NCI-H128 (cell line): ENCODE data around the gene ABI1.

Experiments
- DNase-seq: peaks from one replicate; lab custom pipeline; 2025; ENCODE audit not compliant: unreplicated experiment; lab: John Stamatoyannopoulos, UW

Gene ABI1

DNA sequence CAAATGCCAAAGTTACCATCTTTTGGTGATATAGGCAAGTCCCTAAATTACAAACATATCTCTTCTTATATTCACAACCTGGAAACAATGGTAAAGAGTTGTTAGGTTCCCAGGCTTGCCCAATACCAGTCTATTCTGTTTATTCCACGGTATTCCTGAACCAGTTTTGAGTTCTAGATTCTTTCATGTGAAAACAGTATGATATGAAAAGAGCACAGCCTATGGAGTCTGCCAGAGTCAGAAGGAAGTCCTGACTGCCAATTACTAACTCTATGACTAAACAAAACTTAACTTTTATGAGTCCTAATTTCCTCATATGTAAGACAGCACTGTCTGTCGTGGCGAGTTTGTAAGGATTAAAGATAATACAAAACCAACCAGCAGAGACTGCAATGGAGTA, 5.6 kb downstream of the ABI1 start:
- no peak for DNase-seq

DNA sequence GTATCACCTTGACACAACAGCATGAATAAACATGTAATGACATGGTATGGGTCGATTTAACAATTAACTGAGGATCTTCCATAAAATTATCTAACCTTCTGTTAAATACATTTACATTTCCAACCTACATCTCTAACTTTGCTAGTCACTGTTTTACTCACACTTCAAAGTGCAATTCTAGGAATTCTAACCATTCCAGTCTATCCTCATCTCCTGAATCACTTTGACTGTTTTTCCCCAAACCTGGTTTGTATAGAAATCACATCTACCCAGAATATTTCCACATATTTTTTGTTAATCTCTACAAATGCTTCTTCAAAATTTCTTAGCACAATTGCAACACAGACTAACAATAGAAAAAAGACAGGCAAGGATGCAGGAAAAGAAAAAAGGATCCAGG, 6.2 kb downstream of the ABI1 start:
- no peak for DNase-seq

DNA sequence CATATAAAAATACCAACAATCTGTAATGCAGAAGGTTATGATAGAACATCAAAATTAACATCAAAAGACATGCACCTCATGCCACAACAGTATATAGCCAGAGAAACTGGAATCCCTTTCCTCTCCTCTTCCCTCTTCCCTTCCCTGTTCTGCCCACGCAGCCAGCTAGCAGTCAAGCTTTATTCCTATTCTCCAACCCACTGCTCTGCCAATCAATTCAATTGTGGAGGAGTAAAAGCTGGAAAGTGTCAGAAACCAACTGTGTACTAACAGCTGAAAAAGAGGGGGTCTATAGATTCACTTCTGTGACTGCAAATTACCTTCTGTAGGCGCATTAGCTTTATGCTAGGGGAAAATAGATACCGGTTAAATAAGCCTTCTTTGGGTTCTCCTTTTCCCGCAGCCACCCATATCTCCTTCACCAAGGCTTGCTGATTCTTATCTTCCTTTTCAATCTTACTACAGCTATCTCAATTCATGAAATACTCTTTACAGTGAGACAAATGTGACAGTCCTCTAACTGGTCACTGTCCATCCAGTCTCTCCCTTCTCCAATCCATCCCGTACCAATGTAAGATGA, 16.3 kb downstream of the ABI1 start:
- DNase-seq = no peak

DNA sequence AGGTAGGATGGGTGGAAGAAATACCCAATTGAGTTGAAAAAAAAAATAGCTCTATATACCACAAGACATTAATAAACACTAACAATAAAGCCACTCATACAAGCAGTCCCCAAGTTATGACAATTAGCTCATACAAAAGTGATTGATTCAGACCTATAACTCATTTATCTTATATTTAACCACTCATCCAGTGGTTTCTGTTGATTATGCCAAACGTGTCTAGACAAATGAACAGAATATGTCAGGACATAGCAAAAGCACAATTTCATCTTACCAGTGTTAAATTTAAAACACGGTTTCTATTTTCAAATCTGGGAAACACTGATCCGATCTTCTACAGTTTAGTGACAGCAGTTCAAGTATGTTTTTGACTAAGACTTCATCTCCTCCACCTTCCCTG, 17.0 kb downstream of the ABI1 start:
- DNase-seq = no peak

DNA sequence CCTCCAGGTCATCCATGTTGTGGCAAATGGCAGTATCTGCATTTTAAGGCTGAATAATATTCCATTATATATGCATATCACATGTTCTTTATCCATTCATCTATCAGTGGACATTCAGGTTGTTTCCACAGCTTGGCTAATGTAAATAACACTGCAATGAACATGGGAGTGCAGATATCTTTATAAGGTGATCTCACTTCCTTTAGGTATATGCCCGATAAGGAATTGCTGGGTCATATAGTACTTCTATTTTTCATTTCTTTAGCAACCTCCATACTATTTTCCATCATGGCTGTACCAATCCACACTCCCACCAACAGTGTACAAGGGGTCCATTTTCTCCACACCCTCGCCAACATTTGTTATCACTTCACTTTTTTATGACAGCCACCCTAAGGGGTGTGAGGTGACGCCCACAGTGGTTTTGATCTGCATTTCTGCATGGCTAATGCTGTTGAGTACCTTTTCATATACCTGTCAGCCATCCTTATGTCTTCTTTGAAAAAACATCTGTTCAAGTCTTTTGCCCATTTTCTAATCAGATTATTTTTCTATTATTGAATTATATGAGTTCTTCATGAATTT, 18.9 kb downstream of the ABI1 start:
- DNase-seq = no peak

DNA sequence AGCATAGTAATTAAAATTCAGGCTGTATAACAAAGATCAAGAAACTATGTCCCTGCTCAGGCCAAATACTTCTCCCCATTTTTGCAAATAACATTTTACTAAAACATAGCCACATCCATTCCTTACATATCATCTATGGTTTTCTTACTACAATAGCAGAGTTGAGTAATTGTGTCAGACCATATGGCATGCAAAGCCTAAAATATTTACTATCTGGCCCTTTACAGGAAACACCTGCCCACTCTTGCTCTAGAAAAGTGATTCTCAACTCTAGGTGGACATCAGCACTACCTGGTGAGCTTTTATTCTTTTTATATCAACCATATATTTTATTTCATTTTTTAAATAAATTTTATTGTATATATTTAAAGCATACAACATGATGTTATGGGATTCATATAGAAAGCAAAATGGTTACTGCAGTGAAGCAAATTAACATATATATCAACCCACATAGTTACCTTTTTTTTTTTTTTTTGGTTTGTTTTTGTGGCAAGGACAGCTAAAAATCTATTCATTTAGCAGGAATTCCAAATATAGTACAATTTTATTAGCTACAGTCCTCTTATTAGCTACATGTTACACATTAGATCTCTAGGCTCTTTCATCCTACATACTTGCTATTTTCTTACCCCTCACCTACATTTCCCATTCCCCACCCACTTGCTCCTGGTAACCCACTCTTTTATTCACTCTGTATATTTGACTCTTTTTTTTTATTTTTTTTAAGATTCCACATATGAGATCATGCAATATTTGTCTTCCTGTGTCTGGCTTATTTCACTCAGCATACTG, 19.6 kb downstream of the ABI1 start:
- no peak for DNase-seq

DNA sequence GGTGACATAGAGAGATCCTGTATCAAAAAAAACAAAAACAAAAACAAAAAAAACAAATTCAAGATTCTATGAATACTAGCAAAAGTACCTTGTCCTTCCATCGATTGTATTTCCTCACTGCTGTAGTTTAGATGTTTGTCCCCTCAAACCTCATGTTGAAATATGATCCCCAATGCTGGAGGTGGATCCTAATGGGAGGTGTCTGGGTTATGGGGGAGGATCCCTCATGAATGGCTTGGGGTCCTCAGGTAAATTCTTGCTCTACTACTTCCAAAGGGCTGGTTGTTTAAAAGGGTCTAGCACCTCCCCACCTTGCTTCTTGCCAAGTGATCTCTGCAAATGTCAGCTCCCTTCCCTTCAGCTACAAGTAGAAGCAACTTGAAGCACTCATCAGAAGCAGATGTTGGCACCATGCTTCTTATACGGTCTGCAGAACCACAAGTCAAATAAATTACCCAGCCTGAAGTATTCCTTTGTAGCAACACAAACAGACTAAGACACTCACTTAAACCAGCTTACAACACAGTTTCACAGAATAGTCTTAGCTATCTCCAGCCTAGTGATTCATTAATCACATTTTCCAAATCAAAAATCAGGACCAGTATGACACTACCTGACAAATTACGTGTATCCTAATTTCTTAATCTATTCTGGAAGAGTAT, 20.7 kb downstream of the ABI1 start:
- DNase-seq = no peak

DNA sequence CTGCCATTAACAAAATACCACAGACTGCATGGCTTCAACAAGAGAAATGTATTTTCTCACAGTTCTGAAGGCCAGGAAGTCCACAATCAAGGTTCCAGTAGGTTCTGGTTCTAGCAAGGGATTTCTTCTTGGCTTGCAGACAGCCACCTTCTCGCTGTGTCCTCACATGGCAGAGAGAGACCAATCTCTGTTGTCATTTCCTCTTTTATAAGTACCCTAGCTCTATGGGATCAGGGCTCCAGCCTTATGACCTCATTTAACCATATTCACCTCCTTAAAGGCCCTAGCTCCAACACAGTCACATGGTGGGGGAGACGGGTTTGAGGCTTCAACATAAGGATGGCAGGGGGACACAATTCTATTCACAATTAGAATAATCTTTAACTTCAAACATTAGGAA, 23.6 kb downstream of the ABI1 start:
- DNase-seq = no peak

DNA sequence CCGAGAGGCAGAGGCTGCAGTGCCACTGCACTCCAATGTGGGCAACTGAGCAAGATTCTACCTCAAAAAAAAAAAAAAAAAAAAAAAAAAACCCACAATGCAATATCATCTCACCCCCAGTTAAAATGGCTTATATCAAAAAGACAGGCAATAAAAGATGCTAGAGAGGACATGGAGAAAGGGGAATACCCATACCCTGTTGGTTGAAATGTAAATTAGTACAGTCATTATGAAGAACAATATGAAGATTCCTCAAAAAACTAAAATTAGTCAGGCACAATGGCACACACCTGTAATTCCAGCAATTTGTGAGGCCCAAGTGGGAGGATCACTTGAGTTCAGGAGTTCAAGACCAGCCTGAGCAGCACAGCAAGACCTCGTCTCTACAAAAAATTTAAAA, 25.7 kb downstream of the ABI1 start:
- DNase-seq = no peak

DNA sequence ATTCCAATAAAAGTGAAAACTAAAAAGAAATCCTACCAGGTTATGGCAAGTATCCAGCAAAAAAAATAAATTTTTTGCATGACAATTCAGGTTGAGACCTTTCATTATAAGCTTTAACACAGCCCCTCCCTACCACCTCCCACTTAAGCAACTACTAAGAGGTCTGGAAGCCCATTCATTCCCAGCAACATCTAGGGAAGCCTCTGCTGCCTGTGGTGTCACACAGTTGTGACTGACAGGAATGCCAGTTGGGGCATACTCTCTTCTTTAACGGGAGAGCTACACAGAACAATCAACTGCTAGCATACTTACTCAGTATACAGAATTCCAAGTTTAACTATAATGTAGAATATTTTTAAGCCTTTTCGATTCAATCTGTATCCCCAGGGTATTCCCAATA, 27.8 kb downstream of the ABI1 start:
- DNase-seq = no peak

DNA sequence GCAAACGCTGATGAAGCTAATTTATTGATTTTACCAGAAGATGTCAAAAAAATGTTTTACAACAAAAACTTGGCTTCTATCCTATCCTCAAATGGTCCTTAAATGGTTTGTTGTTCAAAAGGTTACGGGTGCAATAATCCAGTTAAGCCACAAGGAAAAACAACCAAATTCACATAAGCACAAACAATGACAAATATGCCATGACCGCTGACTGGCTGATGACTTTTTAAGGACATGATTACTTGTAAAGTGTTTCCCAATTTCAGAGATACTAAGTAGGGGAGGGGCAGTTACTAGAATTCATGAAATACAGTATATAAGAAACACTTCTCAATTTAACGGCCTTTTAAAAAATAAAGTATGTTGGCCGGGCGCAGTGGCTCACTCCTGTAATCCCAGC, 28.8 kb downstream of the ABI1 start:
- no peak for DNase-seq

DNA sequence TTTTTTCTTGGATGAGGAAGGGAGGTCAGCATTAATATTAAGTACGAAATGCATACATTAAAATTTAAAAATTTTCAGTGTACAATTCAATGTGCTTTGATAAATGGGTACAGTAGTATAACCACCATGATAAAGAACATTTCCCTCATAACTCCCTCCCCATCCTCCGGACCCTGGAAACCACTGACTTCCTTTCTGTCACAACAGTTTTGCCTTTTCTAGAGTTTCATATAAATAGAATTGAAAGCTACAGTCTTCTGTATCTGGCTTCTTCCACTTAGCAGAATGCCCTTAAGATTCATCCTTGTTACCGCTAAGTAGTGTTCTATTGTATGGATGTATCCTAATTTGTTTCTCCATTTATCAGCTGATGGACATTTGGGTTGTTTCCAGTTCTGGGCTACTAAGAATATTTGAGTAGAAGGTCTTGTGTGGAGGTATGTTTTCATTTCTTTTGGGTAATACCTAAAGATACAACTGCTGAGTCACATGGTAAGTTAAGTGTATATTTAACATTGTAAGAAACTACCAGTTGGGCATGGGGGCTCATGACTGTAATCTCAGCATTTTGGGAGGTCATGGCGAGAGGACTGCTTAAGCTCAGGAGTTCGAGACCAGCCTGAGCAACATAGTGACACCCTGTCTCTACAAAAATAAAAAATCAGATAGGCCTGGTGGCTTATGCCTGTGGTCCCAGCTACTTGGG, 30.8 kb downstream of the ABI1 start:
- no peak for DNase-seq

DNA sequence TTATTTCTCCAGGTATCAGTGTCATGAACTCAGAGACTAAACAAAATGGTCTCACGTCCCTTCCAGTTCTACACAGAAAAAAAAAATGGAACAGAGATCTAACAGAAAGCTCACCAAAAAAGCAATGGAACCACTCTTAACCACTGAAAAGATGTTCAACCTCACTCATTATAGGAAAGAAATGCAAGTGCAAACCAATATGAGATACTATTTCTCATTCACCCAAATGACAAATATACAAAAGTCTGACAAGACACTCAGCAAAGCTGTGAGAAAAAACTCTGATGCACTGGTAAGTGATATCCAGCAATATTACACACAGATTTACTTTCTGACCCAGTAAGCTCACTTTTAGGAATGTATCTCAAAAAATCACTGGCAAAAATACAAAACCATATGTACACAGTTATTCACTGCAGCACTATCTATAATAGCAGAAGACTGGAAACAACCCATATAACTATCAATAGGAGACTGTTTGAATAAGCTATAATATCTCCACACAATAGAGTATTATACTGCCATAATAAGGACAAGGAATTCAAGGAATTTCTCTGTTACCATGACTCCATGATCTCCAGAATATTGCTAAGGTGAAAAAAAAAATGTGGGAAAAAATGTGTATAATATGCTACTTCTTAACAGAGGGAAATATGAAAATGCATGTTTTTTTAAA, 36.6 kb downstream of the ABI1 start:
- DNase-seq = no peak

DNA sequence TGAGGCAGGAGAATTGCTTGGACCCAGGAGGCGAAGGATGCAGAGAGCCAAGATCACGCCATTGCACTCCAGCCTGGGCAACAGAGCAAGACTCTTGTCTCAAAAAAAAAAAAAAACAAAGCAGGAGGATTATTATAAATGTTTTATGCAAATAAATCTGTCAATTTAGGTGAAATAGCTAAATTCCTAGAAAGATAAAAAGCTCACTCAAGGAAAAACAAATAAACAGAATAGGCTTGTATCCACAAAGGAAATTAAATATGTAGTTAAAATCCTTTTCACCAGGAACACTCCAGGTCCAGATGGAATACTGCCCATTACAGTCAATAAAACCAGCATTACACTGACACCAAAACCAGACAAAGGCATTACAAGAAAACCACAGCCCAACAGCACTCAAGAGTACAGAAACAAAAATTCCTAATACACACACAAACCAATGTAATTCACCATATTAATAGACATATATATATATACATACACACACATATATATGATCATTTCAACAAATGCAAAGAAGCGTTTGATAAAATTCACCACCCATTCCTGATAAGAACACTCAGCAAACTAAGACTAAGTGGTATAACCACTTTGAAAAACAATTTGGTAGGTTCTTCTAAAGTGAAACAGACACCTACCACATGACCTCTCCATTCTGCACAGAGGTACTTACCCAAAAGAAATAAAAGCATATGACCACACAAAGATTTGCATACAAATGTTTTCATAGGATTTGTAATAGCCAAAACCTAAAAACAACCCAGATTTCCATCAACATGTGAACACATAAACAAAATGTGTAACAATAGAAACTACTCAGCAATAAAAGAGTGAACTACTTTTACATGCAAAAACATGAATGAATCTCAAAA, 38.8 kb downstream of the ABI1 start:
- DNase-seq = no peak

DNA sequence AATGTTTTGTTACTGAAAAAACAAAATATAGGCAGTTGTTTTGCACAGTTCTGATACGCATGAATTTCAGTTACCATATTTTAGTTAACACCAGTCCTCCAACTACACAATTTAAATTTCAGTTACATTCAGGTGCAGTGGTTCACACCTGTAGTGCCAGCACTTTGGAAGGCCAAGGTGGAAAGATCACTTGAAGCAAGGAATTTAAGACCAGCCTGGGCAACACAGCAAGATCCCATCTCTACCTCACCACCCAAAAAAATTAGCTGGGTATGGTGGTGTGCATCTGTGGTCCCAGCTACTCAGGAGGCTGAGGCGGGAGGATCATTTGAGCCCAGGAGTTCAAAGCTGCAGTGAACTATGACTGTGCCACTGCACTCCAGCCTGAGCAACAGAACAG, 45.3 kb downstream of the ABI1 start:
- DNase-seq = no peak

DNA sequence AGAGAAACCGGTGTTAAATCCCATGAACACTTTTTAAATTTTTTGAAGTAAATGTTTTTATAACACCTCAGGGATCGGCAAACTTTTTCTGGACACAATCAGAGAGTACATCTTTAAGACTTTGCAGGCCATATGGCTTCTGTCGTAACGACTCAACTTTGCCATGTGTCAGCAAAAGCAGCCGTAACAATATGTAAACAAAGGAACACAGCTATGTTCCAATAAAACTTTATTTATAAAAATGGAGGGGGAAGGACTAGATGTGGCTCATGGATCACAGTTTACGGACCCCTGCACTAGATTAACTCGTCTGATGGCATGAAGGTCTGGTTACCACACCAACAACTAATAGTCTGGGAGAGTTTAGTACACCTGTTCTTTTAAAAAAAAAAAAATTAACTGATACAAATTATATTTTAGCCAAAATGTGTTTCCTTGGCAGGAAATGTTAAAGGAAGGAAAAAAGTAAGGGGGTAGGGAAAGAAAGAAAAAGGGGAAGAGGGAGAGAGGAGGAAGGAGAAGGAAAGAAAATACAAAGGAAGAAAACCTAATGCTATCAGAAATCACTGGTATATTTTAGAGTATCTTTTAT, 50.2 kb downstream of the ABI1 start:
- no peak for DNase-seq

DNA sequence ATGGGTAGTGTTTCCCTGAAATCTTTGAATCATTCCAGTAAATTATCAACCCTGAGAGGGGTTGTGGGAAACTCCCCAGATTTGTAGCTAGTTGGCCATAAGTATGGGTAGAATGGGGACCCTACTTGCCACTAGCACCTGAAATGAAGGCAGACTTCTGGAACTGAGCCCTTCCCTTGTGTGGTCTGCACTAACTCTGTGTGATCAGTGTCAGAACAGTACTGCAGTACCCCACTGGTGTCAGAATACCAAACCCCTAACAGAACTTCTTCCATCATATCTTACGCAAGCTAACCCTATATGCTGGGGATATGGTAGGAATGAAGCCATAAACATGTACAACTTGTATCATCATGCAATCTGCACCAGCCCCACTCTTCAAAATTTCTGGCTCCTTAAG, 50.8 kb downstream of the ABI1 start:
- DNase-seq = no peak

DNA sequence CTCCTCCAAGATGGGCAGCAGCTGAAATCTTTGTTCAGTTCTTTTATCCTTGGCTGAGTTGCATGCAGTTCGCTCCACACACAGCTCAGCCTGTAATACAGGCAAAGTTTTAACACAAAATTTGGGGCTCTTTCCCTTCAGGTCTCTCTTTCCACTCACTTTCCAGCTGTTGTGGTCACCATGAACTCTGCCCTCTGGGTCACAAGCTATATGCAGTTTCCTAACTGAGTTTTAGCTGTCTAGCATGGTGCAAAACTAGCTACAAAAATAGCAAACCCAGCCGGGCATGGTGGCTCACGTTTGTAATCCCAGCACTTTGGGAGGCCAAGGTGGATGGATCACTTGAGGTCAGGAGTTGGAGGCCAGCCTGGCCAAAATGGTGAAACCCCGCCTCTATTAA, 53.2 kb downstream of the ABI1 start:
- no peak for DNase-seq

DNA sequence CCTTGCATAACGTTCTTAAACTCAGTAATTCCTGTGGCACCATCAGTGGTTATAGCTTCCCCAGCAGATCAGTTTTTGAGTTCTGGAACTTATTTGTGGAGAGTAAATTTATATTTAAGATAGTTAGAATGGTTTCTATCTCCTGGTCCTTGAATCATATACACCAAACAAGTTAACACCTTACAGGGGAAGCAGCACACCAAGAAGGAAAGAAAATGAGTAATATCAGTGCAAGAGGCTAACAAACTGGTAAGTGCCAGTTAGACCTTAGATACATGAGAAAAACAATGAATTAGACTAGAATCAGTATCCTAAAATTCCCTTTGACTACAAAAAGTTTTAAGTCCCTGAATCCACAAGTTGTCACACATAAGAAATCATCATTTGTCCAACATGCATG, 54.2 kb downstream of the ABI1 start:
- no peak for DNase-seq
